NB4 (cell line): Measurements from ENCODE around the gene TRAPPC3.
A peak's percentile ranks its signal among the peaks of the same experiment; 100 is the strongest.
"Not testable (repeated sequence)": the region's sequence is repeated elsewhere in the genome, so short reads cannot be mapped to it uniquely, and the experiment has no call there.

Experiments
- DNase-seq: peaks from one replicate; pipeline ENCODE4 v3.0.0; 2010; ENCODE audit warnings: low read depth
- H3K4me3 ChIP-seq: one replicate; pipeline ENCODE4 v1.5.1; 2011; ENCODE audit warnings: mild to moderate bottlenecking, low read depth, low read length, moderate library complexity
- MYC ChIP-seq: IDR thresholded peaks from 2 replicates; pipeline ENCODE4 v1.6.1; 2011; ENCODE audit warnings: low read depth, low read length
- POLR2A ChIP-seq: IDR thresholded peaks from 2 replicates; pipeline ENCODE4 v1.6.1; 2011; ENCODE audit warnings: mild to moderate bottlenecking; ENCODE audit not compliant: insufficient read length; ENCODE audit errors: extremely low read depth
- TF ChIP-seq, protein P1 (sequence below): IDR thresholded peaks from one replicate; pipeline ENCODE4 v1.5.1; 2012; ENCODE audit warnings: low read depth, low read length
- TF ChIP-seq, protein P2 (sequence below): IDR thresholded peaks from 2 replicates; pipeline ENCODE4 v1.6.1; 2011; ENCODE audit warnings: low read depth, low read length

The TRAPPC3 gene

DNA sequence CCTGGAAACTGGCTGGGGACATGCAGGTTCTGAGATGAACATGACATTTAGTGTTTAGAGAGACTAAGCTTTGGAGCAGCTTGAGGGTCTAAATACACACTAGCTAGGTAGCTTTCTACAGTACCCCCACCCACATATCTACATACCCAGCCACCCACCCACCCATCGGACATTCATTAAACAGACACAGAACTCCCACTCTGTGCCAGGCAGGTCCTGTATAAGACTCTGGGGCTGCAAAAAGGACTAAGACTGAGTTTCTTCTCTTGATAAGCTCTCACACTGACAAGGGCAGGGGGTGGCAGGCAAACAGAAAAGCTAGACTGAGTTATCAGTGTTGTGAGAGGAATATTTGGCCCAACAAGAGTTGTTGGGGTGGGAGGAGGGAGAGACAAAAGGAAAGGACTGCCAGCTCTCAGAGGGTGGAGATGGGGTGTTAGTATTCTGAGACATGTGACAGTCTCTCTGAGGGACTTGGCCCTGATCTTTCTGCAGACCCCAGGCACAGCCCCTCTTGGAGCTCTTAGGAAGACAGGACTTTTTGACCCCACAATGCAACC lies 13.5 kb upstream of the TRAPPC3 start:
- TF ChIP-seq MYC, result no peak
- TF ChIP-seq POLR2A, result no peak
- TF ChIP-seq, protein P1, sequence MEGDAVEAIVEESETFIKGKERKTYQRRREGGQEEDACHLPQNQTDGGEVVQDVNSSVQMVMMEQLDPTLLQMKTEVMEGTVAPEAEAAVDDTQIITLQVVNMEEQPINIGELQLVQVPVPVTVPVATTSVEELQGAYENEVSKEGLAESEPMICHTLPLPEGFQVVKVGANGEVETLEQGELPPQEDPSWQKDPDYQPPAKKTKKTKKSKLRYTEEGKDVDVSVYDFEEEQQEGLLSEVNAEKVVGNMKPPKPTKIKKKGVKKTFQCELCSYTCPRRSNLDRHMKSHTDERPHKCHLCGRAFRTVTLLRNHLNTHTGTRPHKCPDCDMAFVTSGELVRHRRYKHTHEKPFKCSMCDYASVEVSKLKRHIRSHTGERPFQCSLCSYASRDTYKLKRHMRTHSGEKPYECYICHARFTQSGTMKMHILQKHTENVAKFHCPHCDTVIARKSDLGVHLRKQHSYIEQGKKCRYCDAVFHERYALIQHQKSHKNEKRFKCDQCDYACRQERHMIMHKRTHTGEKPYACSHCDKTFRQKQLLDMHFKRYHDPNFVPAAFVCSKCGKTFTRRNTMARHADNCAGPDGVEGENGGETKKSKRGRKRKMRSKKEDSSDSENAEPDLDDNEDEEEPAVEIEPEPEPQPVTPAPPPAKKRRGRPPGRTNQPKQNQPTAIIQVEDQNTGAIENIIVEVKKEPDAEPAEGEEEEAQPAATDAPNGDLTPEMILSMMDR, result no peak
- TF ChIP-seq, protein P2, sequence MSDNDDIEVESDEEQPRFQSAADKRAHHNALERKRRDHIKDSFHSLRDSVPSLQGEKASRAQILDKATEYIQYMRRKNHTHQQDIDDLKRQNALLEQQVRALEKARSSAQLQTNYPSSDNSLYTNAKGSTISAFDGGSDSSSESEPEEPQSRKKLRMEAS, result no peak
- no peak overlapping the region for H3K4me3 ChIP-seq
- no peak for DNase-seq

DNA sequence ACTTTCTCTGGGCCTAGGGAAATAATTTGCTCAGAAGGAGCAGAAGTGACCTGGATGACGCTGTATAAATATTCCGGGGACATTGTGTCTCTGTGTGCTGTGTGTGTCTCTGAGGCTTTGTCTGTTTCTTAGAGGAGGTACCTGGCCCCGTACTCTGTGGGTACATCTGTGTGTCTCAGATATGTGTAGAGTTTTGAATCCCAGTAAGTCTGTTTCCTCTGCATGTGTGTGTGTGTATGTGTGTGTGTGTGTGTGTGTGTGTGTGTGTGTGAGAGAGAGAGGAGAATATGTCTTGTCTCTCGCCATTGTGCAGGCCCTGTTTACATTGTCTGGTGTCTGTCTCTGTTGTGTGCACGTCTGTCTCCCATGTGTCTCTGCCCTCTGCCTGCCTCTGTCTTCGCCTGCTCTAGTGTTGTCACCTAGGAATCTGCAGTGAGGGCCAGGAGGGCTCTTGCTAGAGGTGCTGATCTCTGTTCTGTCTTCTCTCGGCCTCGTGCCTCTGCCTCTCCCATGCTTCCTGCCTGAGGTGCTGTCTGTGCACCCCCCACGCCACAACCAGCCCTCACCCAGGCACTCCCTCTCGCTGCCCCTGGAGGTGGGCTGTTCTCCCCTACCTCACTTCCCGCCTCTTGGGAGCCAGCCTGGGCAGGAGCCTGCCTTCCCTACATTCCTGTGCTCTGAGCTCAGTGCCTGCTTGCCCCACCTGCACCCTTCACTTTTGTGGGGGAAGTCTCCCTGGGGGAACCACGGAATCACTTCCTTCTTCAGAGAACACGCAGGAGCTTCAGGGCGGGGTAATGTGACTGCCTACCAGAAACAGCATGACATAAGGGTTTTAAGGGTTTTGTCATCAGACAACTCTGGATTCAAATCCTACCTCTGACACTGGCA lies 12.6 kb upstream of the TRAPPC3 start:
- H3K4me3 ChIP-seq, result peak overlapping the region; percentile 70
- TF ChIP-seq POLR2A (no peak), MYC (no peak)
- TF ChIP-seq, protein P2, result no peak
- TF ChIP-seq, protein P1, result no peak
- DNase-seq, result peak; percentile 80

DNA sequence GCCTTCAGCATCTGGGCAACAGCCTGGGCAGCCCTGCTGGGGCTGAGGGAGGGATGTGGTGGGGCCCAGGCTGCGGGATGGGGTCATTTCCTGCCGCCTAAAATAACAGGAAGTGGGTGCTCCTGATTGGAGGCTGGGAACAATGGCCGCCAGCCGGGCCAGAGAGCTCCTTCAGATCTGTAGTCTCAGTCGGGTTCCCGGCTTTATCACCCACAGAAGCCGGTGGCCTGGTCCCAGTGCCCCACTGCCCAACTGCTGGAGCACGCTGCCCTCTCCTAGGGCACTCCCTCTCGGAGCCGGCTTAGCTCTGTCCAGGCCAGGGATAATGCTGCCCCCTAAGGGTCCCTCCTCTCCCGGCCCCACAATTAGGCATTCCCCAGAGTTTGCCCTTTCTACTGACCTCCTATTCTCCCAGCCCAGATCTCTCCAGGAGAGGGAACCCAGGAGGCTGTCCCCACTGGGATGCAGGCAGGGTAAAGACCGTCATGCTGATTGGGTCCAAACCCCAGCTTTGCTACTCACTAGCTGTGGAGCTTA lies 11.7 kb upstream of the TRAPPC3 start:
- DNase-seq, result peak; percentile 90
- peak overlapping the region; percentile 70 for H3K4me3 ChIP-seq
- TF ChIP-seq, protein P1, result peak; percentile 38
- TF ChIP-seq, protein P2, result peak; percentile 11; the same call in 1 of the 2 replicates
- no peak for TF ChIP-seq MYC
- peak; percentile 59 for TF ChIP-seq POLR2A

DNA sequence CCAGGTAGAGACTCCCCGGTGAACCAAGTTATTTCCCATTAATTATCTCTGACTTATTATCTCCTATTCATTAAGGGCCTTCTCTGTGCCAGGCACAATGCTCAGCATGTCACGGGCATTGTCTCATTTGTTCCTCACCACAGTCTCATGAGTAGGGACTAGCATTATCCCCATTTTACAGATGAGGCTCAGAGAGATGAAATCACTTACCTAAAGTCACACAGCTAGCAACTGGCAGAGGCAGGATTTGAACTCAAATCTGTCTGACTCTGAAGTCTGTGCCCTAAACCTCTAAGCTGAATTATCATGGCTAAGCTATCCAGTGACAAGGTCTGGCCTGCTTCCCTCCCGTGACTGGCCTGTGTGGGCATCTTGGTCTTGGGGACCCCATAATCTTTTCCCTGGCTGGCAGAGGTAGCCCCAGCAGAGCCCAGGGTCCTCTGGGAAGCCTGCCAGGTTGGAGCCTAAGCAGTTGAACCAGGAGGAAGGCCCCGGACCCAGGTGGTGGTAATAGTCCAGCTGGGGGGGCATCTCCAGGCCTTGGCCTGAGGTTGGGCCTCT lies 11.2 kb upstream of the TRAPPC3 start:
- peak; percentile 21 for DNase-seq
- TF ChIP-seq POLR2A (no peak), MYC (no peak)
- TF ChIP-seq, protein P1, result no peak
- TF ChIP-seq, protein P2, result no peak
- peak overlapping the region; percentile 70 for H3K4me3 ChIP-seq

DNA sequence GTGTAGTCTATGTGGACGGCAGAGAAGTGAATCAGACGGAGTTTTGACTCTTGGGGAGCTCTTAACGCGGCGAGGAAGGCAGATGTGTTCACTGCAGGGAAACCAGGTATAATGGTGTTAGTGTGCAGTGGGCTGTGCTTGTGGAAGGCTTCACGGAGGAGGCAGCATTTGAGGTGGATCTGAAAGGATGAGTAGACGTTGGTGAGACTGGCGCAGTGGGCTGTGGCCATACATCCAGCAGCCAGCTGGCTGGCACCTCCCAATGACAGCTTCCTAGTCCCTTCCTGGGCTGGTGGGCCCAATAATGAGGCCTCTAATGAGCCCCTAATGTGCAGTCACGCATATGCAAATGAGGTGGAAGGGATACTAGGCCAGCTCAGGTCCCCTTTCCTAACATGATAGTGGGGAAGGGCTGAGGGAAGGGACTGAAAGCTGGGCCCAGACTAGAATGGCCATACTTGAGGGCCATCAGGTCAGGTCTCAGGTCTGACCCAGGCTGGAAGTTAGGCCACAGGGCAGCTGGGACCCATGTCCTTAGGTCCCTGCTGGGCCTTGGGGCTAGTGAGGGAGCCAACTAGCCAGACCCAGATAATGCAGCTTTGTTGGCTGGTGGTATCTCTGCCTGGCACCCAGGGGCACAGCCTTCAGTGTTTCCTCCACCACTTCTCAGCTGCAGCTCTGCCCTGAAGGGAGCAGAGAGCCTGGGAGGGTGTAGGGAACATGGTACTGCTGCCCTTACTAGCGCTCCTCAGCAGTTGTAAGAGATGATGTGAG lies 10.5 kb upstream of the TRAPPC3 start:
- peak overlapping the region; percentile 70 for H3K4me3 ChIP-seq
- TF ChIP-seq, protein P2, result no peak
- TF ChIP-seq MYC (no peak), POLR2A (no peak)
- TF ChIP-seq, protein P1, result no peak
- no peak for DNase-seq

DNA sequence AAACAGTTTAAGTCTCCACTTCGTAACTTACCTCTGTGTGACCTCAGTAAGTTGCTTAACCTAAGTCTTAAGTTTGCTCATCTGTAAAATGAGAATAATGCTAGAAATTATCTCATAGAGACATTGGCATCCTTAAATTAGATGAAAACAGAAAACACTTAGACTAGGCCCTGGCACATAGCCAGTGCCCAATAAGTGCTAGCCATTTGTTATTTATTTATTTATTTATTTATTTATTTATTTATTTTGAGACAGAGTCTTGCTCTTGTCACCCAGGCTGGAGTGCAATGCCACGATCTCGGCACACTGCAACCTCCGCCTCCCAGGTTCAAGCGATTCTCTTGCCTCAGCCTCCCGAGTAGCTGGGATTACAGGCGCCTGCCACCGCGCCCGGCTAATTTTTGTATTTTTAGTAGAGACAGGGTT lies 9.6 kb upstream of the TRAPPC3 start:
- H3K4me3 ChIP-seq, DNase-seq: not testable (repeated sequence)
